DMS79 (cell line): ENCODE measurements around the gene TNF.
A peak's percentile ranks its signal among the peaks of the same experiment; 100 is the strongest.

Experiments used
- DNase-seq: peaks from one replicate; lab custom pipeline; 2025; lab: John Stamatoyannopoulos, UW

TNF gene

GRCh38 chr6:31575335-31575901 is at the start of gene TNF:
Gene TNF (plus strand): TSS chr6:31575565. CDS start chr6:31575742, 177 bp downstream.
- DNase-seq = no peak

- DNase-seq = no peak
Measured at GRCh38 chr6:31525932-31526591, 49.3 kb upstream of the TNF start.

GRCh38 chr6:31528307-31528777 is 47.0 kb upstream of the TNF start:
- no peak for DNase-seq

DNA sequence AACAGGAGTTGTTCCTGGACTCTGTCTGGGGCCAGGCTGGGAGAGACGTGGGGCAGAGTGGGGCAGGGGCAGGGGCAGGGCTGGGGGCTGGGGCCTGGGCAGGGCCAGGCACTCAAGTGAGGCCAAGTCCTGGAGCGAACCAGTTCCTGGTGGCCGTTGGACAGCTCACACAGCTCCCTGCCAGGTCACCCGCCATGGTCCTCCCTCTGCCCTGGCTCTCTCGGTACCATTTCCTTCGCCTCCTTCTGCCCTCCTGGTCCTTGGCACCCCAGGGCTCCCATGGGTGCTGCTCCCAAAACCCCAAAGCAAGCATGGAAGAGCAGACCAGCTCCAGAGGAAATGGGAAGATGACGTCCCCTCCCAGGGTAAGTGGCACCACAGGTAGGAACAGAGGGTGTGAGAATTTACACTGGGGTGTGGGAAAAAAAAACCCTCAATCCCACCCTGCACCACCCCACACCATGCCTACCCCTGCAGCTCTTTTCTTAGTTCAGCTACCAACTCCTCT is 46.5 kb upstream of the TNF start, which contains the start of gene MCCD1:
MCCD1 (plus strand) TSS at position 142 of the 508 bp plus-strand sequence; CDS start at position 195, 53 bp downstream.
- DNase-seq = no peak

DNA sequence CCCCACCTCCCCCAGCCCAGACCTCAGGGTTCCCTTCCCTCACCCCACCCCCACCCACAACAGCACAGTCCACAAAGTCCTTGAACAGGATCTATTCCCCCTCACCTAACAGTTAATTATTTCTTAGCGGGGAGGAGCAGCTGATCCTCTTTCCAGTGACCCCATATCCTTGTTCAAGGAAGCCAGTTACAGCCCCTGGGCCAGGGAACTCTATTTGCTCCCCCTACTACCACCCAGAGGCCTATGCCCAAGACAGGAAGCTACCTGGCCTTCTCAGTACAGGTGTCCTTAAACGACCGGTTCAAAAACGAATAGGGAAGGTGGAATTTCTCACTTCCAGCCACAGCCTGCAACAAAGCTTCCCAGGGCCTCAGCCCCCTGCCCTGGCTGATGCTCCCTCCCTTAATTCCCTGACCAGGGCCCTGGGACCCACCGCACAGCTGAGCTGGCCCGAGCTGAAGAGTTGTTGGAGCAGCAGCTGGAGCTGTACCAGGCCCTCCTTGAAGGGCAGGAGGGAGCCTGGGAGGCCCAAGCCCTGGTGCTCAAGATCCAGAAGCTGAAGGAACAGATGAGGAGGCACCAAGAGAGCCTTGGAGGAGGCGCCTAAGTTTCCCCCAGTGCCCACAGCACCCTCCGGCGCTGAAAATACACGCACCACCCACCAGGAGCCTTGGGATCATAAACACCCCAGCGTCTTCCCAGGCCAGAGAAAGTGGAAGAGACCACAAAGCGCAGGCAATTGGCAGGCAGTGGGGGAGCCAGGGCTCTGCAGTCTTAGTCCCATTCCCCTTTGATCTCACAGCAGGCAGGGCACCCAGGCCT is 45.8 kb upstream of the TNF start:
- no peak for DNase-seq

DNA sequence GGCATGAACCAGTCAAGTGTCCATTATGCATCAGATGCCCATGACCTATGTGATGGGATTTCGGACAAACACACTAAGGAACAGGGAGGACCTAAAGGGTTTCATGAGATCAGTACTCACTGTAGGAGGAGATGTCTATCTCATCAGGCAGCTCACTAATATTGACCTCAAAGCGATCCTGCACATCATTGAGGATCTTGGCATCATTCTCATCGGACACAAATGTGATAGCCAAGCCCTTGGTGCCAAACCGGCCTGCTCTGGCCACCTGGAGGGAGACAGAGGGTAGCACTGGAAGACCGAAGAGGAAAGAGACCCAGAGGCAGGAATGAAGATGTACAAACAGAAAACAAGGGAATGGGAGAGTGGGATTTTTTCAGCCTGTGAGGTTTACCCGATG is 44.7 kb upstream of the TNF start:
- DNase-seq = no peak

GRCh38 chr6:31531162-31531561 is 44.2 kb upstream of the TNF start:
- no peak for DNase-seq

DNA sequence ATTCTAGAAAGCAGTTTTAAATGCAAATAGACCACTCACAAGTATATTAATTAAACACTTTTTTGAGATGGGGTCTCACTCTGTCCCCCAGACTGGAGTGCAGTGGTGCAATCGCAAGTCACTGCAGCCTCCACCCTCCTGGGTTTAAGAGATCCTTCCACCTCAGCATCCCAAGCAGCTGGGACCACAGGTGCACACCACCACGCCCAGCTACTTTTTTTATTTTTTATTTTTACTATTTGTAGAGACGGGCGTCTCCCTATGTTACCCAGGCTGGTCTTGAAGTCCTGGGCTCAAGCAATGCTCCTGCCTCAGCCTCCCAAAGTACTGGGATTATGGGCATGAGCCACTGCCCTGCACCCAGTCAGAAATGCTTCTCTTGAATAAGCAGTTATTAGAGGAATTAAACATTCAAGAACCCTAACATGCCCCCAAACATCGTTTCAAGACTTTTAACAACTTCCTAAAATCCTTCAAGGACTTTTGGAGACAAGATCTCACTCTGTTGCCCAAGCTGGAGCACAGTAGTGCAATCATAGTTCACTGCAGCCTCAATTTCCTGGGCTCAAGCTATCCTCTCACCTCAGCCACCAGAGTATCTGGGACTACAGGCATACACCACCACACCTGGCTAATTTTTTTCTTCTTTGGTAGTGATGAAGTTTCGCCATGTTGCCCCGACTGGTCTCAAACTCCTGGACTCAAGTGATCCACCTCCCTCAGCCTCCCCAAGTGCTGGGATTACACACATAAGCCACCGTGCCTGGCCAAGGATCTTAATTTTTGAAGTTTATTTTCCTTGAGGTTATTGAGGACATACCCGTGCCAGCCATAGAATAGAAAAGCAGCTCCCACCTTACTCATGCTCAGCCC is 43.4 kb upstream of the TNF start:
- DNase-seq = no peak

- DNase-seq = no peak
Measured at GRCh38 chr6:31532644-31533454, 42.5 kb upstream of the TNF start.

DNA sequence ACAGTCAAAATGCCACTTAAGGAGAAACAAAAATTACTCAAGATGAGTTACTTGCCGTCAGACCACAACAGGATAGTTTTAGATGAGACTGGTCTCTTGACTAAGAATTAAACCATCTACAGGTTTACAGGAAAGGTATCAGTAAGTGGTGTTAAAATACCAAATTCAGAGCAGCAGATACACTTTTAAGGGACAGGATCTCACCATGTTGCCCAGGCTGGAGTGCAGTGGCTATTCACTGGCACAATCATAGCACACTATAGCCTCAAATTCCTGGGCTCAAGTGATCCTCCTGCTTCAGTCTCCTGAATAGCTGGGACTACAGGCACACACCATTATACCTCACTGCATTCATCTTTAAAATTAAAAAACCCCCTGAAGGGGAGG is 41.9 kb upstream of the TNF start:
- DNase-seq = no peak

DNA sequence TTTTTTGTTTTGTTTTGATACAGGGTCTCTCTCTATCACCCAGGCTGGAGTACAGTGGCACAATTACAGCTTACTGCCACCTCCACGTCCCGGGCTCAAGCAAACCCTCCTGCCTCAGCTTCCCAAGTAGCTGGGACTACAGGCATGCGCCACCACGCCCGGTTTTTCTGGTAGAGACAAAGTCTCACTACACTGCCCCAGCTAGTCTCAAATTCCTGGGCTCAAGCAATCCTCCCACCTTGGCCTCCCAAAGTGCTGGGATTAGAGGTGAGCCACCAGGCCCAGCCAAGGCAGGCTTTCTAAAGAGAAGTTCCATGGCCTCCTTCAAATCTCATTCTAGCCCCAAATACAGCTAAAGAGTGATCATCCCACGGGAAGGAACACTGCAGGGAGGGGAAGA is 41.4 kb upstream of the TNF start:
- no peak for DNase-seq

- no peak for DNase-seq
Measured at GRCh38 chr6:31534521-31535040, 40.8 kb upstream of the TNF start.

DNA sequence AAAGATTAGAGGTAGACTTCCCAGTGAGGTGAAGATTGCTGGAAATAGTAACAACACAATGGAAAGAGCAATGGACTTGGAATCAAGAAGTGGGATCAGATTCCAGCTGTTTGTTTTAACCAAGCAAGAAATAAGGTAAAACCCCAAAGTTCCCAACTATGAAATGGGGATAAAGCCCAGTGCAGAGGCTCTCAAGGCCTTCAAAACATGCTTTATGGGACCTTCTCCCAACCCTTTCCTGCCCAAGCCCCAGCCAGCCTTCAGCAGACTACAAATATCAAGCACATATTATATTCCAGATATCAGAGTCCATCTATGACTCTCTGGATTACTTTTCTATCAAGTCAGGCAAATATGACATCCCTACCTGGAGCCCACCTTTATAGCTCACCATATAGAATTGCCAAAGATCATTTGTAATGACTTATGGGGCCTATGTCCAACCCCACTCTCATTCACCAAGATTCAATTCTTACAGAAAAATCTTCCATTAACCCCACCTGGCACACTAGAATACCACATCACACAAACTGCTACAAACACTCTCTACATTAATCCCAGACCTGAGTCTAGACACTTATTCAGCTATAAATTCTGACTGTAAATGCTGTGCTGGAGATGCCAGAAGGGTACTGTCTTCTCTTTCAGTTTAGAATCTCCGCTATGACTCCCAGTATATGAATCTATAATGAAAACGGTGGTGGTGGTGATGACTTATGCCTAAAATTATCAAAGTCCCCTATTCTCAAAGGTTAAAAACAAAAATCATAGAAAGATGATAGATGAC is 39.6 kb upstream of the TNF start:
- no peak for DNase-seq

DNA sequence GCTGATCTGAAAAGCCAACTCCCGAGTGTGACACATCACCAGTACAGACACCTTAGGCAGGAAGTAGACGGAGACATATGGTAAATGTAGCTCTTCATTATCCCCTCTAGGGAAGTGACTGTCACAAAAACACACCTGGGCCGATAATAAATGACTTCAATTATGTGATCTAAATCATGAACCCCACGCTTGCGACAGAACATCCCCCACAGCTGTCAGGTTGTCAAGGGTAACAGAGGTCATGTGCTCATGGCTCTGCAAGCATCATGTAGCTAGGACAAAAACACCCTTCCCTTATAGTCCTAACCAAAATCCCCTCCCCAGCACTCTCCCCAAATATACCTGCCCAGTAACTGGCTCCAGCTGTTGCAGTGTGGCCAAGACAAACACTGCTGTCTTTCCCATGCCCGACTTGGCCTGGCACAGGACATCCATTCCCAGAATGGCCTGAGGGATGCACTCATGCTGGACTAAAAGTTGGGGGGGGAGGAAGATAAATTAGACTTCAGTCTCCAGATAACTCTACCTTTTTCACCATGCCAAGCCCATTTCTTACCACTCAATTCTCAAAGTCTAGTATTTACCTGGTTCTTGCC is 36.5 kb upstream of the TNF start:
- DNase-seq = no peak

DNA sequence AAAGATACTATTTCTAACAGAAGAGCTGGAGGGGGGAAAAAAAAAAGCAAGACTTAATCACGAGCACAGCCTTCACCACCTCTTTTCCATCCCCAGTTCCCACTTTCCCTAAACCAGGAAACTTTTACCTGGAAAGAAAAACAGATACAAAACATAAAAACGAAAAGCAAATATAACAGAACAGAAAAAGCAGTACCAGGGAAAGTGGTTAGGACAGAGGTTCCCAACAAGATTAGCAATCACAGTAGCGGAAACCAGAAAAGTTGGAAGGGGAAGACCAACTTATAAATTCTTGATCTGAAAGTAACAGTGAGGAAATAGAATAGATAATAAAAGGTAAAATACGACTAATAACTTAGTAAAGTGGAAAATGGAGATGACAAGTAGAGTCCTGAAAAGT is 34.7 kb upstream of the TNF start:
- no peak for DNase-seq

- no peak for DNase-seq
Measured at GRCh38 chr6:31541059-31541657, 34.2 kb upstream of the TNF start.

DNA sequence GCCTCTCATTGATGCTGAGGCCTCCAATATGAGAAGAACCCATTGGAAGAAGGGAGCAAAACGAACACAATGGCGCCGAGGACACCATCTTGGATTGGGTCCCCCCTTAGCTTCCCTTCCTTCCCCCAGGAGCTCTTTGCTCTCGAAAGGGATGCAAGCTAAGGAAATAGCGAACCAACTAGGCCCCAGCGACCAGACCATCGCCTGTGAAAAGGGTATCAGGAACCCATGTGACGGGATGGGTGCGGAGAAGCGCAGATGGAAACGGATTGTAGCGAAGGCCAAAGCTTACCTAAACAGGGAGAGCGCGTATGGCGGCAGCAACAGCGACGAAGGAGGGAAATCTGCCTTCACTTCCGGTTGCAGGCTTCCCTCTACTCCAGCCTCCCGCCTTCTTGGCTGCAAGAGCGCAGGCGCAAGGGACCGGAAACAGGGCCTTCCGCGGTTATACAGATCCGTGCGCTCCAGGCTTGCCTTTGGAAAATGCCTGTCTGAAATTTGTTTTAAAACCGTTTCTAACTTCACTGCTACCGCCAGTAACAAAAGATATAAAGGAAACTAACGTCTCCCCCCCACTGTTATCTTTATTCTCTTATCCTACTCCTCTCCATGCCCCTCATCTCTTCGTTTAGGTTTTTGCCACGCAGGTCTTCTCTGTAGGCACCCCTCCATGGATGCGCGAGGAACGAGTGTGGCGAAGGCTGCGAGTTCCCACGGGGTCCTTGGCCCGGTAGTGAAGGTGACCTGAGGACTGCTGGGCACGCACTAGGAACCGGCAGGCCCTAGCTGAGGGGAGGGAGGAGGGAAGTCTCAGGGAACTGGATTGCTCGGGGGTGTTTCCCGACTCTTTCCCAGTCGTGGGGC is 33.5 kb upstream of the TNF start, which contains the start of gene DDX39B:
DDX39B (minus strand) TSS at position 346 of the 864 bp plus-strand sequence. CDS start 1,471 bp downstream, outside the sequence.
- DNase-seq = peak; percentile 96

GRCh38 chr6:31543639-31544038 is 31.7 kb upstream of the TNF start:
- DNase-seq = no peak
